ENCODE measurements around the gene GNAZ.
A peak's percentile ranks its signal among the peaks of the same experiment; 100 is the strongest.
"Not testable (repeated sequence)": the region's sequence is repeated elsewhere in the genome, so short reads cannot be mapped to it uniquely, and the experiment has no call there.

Gene GNAZ

GRCh38 chr22:23122216-23122957 lies 52.1 kb downstream of the GNAZ start:
- no peak for DNase-seq

- DNase-seq: no peak
Observed at GRCh38 chr22:23122992-23123803, 52.9 kb downstream of the GNAZ start.

DNA sequence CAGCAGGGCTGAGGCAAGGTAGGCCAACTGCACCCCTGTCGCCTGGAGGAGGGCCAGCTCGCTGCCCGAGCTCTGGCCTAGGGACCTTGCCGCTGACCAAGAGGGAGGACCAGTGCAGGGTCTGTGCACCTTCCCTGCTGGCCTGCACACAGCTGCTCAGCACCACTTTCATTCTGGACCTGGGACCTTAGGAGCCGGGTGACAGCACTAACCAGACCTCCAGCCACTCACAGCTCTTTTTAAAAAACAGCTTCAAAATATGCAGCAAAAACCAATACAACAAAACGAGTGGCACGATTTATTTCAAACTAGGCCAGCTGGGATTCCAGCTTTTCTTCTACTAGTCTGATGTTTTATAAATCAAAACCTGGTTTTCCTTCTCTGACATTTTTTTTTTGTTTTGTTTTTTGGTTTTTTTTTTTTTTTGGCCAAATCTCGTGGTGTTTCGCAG lies 53.5 kb downstream of the GNAZ start:
- DNase-seq: no peak

GRCh38 chr22:23124611-23125511 lies 54.5 kb downstream of the GNAZ start:
- DNase-seq: no peak

DNA sequence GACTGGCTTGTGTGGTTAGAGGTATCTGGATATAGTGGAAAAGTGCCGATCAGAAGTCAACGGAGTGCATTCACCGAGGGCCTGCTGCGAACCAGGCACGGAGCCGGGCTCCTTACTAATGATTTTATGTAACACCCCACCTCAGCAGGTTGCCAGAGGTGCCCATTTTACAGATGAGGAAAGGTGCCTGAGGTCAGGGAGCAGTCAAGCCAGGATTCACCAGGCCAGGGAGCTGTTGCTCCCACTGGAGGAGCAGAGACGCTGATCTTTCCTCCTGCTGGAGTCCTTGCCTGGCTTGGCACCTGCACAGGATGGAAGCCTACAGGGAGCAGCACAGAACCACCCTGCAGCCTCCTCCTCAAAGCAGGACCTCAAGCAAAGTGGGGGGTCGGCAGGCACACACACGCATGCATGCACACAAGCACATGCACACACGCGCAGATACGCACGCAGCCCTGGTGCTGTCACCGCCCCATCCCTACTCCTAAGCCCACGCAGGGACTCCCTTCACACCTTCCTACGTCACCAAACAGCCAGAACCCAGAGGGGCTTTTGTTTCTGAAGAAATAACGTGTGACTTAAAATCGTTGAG lies 55.3 kb downstream of the GNAZ start:
- DNase-seq: no peak

DNA sequence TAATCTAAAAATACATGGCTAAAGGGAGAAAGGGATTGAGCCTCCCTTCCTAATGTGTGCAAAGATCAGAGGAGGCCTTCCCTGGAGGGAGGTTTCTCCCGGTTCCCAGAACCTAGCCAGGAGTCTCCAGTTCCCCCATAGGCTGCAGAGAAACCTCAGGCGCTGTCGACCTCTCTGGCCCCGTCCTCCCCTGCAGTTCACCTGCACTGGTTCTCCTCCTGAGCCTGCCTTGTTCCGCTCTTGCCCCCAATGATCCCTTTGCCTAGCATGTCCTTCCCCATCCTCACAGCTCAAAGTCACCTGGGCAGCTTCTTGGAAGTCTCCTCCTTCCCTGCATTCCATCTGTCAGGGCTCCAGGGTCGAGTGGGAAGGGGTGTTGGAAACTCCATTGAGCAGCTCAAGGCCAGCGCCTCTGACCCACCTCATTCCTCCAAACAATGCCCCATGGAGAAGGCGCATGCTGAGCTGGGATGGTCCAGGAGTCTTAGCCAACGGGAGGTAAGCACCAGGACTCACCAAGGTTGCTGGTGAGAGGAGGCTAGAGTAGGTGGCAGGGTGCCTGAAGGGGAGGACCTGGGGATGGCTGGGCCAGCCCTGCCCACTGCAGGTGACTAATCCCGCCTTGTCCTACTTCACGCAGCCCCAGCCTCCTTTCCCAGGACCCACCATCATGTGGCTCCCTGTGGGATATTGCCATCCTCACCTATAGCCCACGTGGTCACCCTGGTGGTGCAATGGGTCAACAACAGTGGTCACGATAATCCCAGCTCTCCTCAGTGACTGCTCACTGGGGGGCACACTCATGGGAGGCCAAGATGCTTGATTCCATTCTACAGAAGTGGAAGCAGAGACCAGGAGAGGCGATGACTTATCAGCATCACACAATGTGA lies 56.1 kb downstream of the GNAZ start:
- no peak for DNase-seq

DNA sequence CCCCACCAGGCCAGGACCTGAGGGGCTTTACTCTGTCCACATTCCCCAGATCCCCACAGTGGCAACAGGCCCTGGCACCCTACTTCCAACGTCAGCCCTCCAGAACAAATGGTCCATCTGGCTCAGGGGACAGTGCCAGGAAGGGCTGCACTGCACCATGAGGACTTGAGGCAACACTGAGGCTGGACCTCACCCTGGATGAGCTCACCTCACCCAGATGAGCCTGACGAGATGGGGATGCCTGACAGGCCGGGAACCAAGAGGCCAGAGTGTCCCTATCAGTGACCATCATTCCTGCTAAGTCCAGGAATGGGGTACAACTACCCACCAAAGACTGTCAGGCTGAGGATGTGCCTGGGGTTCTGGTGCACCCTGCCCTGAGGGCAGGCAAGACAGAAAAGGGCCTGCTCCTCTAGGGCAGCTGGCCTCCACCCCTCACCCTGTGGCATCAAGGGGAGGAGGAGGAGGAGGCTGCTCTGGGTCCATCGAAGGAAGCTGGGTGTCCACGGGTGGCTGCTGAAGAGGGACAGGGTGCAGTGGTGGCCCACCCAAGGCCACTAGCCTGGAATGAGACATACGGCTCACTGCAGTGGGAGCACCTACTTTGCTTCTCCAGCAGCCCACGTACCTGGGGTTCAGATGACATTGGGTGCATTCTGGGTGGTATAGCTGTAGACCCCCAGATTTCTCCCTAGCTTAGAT lies 56.9 kb downstream of the GNAZ start:
- DNase-seq: no peak

DNA sequence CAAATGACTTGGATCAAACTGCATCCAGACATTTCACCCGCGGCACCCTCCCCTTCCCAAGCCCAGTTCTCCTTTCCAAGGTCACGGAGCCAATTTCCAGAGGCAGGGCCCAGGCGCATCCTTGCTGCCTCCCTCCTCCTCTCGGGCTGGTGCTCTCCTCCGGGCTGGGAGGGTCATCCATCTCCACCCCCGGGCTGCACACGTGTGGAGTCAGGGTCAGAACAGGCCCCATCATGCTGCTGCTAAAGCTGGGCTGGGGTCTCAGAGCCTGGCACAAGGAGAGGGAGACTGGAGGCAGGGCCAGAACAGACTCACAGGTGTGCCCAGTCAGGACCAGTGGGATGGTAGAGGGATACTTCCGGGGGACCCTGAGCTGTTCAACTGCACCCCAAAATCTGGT lies 57.5 kb downstream of the GNAZ start:
- no peak for DNase-seq

DNA sequence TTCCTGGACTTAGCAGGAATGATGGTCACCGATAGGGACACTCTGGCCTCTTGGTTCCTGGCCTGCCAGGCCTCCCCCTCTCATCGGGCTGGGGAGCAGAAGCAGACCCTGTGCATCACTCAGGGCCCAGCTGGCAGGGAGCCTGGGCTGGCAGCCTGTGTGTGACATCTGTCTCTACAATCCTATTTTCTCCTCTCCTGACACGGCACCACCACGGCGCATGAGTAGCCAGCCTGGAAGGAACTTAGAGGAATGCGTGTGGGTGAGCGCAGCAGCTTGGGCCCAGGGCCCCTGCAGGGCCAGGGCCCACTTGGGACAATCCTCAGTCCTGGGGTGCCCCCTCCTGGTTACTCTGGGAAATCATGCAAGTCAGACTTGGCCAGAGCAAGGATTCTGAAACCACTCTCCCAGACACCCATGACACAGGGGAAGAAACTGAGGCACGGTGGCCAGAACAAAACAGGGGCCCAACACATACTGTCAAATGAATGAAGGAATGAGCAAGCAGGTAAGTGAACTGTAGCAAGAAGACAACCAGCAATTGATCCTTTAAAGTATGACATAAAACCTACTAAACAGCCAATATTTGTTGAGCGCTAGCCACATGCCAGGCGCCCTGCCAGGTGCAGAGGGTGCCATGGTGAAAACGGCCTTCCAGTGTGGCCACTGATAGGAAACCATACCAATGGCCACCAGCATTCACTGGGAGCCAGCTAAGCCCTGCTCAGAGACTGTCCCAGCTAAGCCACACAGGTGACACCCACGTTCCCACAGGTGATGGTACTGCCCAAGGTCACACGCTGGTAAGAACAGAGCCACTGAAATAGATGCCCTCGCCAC lies 58.2 kb downstream of the GNAZ start:
- peak; percentile 79 for DNase-seq

DNA sequence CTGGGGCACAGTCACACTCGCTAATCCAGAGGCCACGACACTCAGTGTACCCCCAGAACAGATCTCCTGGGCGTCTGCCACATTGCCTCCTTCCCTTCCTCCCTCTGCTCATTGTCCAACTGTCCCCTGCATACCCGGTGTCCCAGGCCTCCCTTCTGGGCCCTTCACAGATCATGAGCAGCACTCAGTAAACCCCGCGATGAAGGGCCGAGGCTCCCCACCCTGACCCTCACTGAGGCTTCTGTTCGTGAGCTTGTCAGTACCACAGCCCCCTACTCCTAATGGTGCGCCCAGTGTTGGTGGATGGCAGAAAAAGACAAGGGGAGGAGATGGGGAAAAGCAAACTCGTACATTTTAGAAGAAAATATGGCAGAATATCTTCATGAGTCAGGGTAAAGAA lies 58.8 kb downstream of the GNAZ start:
- DNase-seq: no peak

GRCh38 chr22:23130697-23131096 lies 60.4 kb downstream of the GNAZ start:
- no peak for DNase-seq

GRCh38 chr22:23131931-23132330 lies 61.6 kb downstream of the GNAZ start:
- no peak for DNase-seq

- DNase-seq: no peak
Observed at GRCh38 chr22:23132376-23133091, 62.2 kb downstream of the GNAZ start.

DNA sequence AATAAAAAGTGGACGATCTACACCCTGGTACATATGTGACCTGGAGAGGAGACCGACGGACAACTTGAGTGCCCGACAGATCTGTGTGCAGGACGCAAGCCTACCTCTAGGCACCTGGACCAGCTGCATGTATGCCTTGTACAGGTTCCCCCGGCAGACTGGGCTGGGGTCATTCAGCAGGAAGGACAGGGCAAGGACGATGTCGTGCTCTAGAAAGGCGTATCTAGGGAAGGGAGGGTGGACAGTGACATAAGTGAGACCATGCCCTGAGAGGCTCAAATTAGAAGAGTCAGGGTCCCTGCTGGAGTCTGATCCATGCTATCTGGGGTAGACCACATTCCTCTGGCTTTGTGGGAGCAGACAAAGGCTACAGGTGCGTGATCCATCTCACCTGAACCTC lies 63.6 kb downstream of the GNAZ start:
- DNase-seq: no peak

GRCh38 chr22:23136991-23137390 lies 66.7 kb downstream of the GNAZ start:
- DNase-seq: not testable (repeated sequence)

DNA sequence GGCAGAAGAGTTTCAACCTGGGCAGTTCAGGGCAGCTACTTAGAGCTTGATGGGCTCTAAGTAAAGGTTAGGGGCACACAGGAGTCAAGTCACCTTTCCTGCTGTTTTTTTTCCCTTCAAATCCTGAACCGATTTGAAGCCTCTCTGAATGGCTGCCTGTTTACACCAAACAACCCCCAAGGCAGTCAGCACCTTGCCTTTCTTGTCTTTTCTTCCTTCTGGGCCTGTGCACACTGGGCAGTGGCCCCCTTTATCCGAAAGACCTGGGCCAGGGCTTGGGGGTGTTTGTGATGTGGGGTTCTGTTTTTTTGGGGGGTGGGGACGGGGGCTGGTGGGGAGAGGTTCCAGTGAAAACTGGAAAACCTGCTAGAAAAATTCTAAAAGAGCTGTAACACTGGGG lies 67.1 kb downstream of the GNAZ start:
- DNase-seq: no peak

- peak; percentile 63 for DNase-seq
Observed at GRCh38 chr22:23137905-23138561, 67.7 kb downstream of the GNAZ start.

GRCh38 chr22:23138584-23139435 lies 68.5 kb downstream of the GNAZ start:
- DNase-seq: no peak
